Cardiac fibroblast (primary cell): Measurements from ENCODE around the gene IL31.

Experiments
- DNase-seq, 2 donors: peaks; one replicate each; pipeline versions ENCODE4 v3.0.0 to v3.0.0-alpha.2; 2010; ENCODE audit warnings: low read depth in 2 of 2
- H3K4me3 ChIP-seq, 2 donors: replicated peaks in 1 of 2; 1 replicate in 1 of 2; 2 replicates in 1 of 2; pipeline ENCODE4 v1.5.1; 2011; ENCODE audit warnings: low read depth in 2 of 2, low read length in 2 of 2, mild to moderate bottlenecking in 2 of 2, moderate library complexity in 1 of 2
- CTCF ChIP-seq: IDR thresholded peaks from one replicate; pipeline ENCODE4 v1.5.1; 2011; ENCODE audit warnings: low read depth, mild to moderate bottlenecking, low read length, inconsistent platforms

The IL31 gene

GRCh38 chr12:122201381-122201780 lies 27.4 kb upstream of the IL31 start:
- no peak overlapping the region for H3K4me3 ChIP-seq
- DNase-seq, result no peak
- no peak for TF ChIP-seq CTCF

DNA sequence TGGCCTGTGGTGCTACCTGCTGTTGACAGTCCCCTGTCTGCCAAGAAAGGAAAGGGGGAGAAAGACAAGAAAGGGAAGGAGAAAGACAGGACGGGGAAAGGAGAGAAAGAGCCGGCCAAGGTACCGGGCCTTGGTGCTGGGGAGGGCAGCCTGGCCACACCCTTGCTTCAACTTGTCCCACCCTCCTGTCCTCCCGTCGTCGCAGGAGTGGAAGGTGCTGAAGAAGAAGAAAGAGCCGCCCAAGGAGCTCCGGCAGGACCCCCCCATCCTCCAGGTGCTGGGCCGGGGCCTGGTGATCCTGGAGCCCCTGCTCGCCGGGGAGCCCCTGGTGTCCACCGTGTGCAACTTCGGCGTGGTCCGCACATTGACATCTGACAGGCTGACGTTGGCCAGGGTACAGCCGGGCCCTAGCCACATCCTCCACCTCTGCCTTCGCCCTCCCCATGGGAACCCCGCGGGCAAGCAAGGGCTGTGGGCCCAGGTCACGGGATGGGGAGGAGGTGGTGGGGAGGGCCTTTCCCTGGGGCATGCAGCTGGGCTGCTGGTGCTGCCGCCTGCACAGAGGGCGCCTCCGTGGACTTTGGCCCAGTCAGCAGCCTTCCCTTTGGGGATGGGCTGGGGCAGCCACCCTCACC lies 26.6 kb upstream of the IL31 start:
- no peak for TF ChIP-seq CTCF
- no peak for DNase-seq
- H3K4me3 ChIP-seq, result no peak overlapping the region

DNA sequence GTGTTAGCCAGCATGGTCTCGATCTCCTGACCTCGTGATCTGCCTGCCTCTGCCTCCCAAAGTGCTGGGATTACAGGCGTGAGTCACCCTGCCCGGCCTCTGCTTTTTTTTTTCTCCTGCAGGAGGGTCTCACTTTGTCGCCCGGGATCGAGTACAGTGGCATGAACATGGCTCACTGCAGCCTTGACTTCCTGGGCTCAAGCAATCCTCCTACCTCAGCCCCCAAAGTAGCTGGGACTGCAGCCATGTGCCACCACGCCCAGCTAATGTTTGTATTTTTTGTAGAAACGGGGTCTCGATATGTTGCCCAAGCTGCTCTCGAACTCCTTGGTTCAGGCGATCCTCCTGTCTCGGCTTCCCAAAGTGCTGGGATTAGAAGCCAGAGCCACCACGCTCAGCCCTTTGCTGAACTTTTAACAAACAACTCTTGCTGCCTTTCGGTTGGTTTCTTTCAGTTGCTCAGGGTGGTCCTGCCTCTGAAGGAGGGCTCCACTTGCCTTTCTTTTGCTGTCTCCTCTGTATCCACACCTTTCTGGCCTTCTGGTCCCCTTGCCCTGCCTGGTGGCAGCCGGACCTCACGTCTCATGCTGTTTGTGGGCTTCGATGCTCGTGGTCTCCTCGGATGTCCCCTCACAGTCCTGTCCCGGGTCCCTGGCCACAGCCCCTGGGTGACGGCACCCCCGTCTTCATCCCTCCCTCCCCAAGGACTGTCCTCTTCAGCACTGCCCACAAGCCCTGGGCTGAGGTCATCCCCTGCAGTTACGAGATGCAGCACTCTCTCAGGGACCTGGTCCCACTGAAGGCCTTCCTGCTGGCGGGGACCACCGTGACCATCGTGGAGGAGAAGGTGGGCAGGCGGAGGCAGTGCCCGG lies 25.7 kb upstream of the IL31 start:
- DNase-seq, result no peak
- no peak for TF ChIP-seq CTCF
- H3K4me3 ChIP-seq, result no peak overlapping the region

GRCh38 chr12:122197612-122197966 lies 23.6 kb upstream of the IL31 start:
- no peak overlapping the region for H3K4me3 ChIP-seq

DNA sequence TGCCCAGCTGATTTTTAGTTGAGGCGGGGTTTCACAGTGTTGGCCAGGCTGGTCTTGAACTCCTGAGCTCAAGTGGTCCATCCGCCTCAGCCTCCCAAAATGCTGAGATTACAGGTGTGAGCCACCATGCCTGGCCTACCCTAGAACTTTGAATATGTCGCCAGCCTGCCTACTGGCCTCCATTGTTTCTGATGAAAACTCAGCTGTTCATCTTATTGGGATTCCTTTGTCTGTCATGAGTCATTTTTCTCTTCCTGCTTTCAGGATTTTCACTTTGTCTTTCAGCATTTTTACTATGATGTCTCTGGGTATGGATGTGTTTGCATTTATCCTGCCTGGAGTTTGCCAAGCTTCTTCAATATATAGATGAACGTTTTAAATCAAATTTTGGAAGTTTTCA lies 21.4 kb upstream of the IL31 start:
- TF ChIP-seq CTCF, result no peak

More at GRCh38 chr12:122197612-122197966, 23.6 kb upstream of the IL31 start:
- no peak for TF ChIP-seq CTCF
- DNase-seq, result peak in 1 of 2 donors; percentile 19

GRCh38 chr12:122194804-122195203 lies 20.8 kb upstream of the IL31 start:
- no peak for TF ChIP-seq CTCF
- H3K4me3 ChIP-seq, result no peak overlapping the region
- no peak for DNase-seq

More for the DNA sequence above, 21.4 kb upstream of the IL31 start:
- no peak overlapping the region for H3K4me3 ChIP-seq
- DNase-seq, result no peak
